ENCODE measurements around the gene SRGAP1.
A peak's percentile ranks its signal among the peaks of the same experiment; 100 is the strongest.

Gene SRGAP1

GRCh38 chr12:64034901-64035576, 190.5 kb downstream of the SRGAP1 start:
- no peak for DNase-seq (ENCODE audit: low read depth in 2 of 2)
- no peak for TF ChIP-seq CTCF (IDR thresholded peaks at IDR 0.05; ENCODE audit: low read depth, low read length)
- H3K4me3 ChIP-seq (replicated peaks in 1 of 2; ENCODE audit: low read depth in 2 of 2, low read length in 2 of 2) = no peak overlapping the region

- TF ChIP-seq CTCF (IDR thresholded peaks at IDR 0.05; ENCODE audit: low read depth, low read length) = no peak
Measured at GRCh38 chr12:64036414-64036813, 191.9 kb downstream of the SRGAP1 start.

GRCh38 chr12:64039281-64039871, 194.9 kb downstream of the SRGAP1 start:
- TF ChIP-seq CTCF (IDR thresholded peaks at IDR 0.05; ENCODE audit: low read depth, low read length) = no peak
- peak; percentile 59 to 60 for DNase-seq (ENCODE audit: low read depth in 2 of 2)
- peak overlapping the region in 1 of 2 donors; percentile 6 for H3K4me3 ChIP-seq (replicated peaks in 1 of 2; ENCODE audit: low read depth in 2 of 2, low read length in 2 of 2)

More at GRCh38 chr12:64036414-64036813, 191.9 kb downstream of the SRGAP1 start:
- no peak overlapping the region for H3K4me3 ChIP-seq (replicated peaks in 1 of 2; ENCODE audit: low read depth in 2 of 2, low read length in 2 of 2)
- DNase-seq (ENCODE audit: low read depth in 2 of 2) = peak in 1 of 2 donors; percentile 28

GRCh38 chr12:64042911-64043310, 198.4 kb downstream of the SRGAP1 start:
- TF ChIP-seq CTCF (IDR thresholded peaks at IDR 0.05; ENCODE audit: low read depth, low read length) = no peak
- DNase-seq (ENCODE audit: low read depth in 2 of 2) = peak; percentile 83 to 91
- peak overlapping the region in 1 of 2 donors; percentile 33 for H3K4me3 ChIP-seq (replicated peaks in 1 of 2; ENCODE audit: low read depth in 2 of 2, low read length in 2 of 2)

- DNase-seq (ENCODE audit: low read depth in 2 of 2) = no peak
- no peak for TF ChIP-seq CTCF (IDR thresholded peaks at IDR 0.05; ENCODE audit: low read depth, low read length)
- H3K4me3 ChIP-seq (replicated peaks in 1 of 2; ENCODE audit: low read depth in 2 of 2, low read length in 2 of 2) = no peak overlapping the region
Measured at GRCh38 chr12:64044191-64044590, 199.7 kb downstream of the SRGAP1 start.

GRCh38 chr12:64051057-64051456, 206.6 kb downstream of the SRGAP1 start:
- TF ChIP-seq CTCF (IDR thresholded peaks at IDR 0.05; ENCODE audit: low read depth, low read length) = no peak
- no peak overlapping the region for H3K4me3 ChIP-seq (replicated peaks in 1 of 2; ENCODE audit: low read depth in 2 of 2, low read length in 2 of 2)
- no peak for DNase-seq (ENCODE audit: low read depth in 2 of 2)
